B cell (primary cell): Measurements from ENCODE around the gene TRIP4. TPM values are rescaled to one million over a fixed set of nuclear protein-coding genes. Genes with fewer than 3 reads are reported as not detected.

ENCODE experiments used
- ATAC-seq: fragments of 200-7000 bp; cut with Tn5 transposase; one replicate; pipeline ENCODE4 v1.10.0; 2021; ENCODE audit warnings: low read depth, mild to moderate bottlenecking, moderate number of reproducible peaks, moderate library complexity
- CTCF ChIA-PET: fragments of 350-600 bp; sonication (Branson Sonifier 250); formaldehyde crosslinking; loops from one replicate; lab custom pipeline; 2021; ENCODE audit warnings: antibody characterized with exemption, inconsistent platforms; lab: Charles Lee
- POLR2A ChIA-PET: fragments of 350-600 bp; sonication (Branson Sonifier 250); formaldehyde crosslinking; loops from one replicate; lab custom pipeline; 2021; ENCODE audit warnings: antibody characterized with exemption; lab: Charles Lee
- DNase-seq: peaks from one replicate; pipeline ENCODE4 v3.0.0; 2013
- H2AFZ ChIP-seq: 2 replicates; pipeline ENCODE4 v1.6.1; 2012; ENCODE audit warnings: mild to moderate bottlenecking, low read depth, low read length; ENCODE audit not compliant: insufficient read depth, poor library complexity, severe bottlenecking
- H3K27ac ChIP-seq, 2 donors: 1 replicate in 1 of 2; 2 replicates in 1 of 2; pipeline ENCODE4 v1.5.1; 2012 to 2013; ENCODE audit warnings: low read length in 2 of 2, mild to moderate bottlenecking in 2 of 2, moderate library complexity in 1 of 2
- H3K27me3 ChIP-seq, 4 experiments: fragments of 200-600 bp in 1 of 4; sonication (generic) in 1 of 4; replicated peaks in 1 of 4; 1 replicate in 2 of 4; 2 replicates in 2 of 4; pipeline versions ENCODE4 v1.6.1 to v1.7.0; 2013 to 2016; ENCODE audit warnings: low read length in 3 of 4, mild to moderate bottlenecking in 2 of 4, mixed read lengths in 1 of 4, moderate library complexity in 1 of 4; ENCODE audit not compliant: insufficient read depth in 4 of 4, control insufficient read depth in 3 of 4; ENCODE audit errors: control extremely low read depth in 1 of 4
- H3K36me3 ChIP-seq, 2 experiments: replicated peaks in 1 of 2; 1 replicate in 1 of 2; 2 replicates in 1 of 2; pipeline versions ENCODE4 v1.6.1 to v1.7.1; 2013; ENCODE audit warnings: low read length in 1 of 2; ENCODE audit not compliant: insufficient read depth in 2 of 2, control insufficient read depth in 1 of 2; ENCODE audit errors: control extremely low read depth in 1 of 2, extremely low read depth in 1 of 2
- H3K4me1 ChIP-seq, 2 donors: fragments of 200-600 bp in 1 of 2; sonication (generic) in 1 of 2; 1 replicate in 1 of 2; 2 replicates in 1 of 2; pipeline versions ENCODE4 v1.5.1 to v1.6.1; 2013 to 2017; ENCODE audit warnings: low read length in 2 of 2; ENCODE audit not compliant: control insufficient read depth in 2 of 2, insufficient read depth in 2 of 2
- H3K4me2 ChIP-seq: replicated peaks from 2 replicates; pipeline ENCODE3; 2012; ENCODE audit warnings: mild to moderate bottlenecking, low read depth, low read length; ENCODE audit not compliant: poor library complexity, severe bottlenecking
- H3K4me3 ChIP-seq, 5 experiments: fragments of 200-600 bp in 1 of 5; sonication (generic) in 1 of 5; 1 replicate in 3 of 5; 2 replicates in 2 of 5; pipeline versions ENCODE4 v1.5.1 to v1.7.0; 2011 to 2016; ENCODE audit warnings: low read length in 4 of 5, mild to moderate bottlenecking in 4 of 5, low read depth in 2 of 5, control low read depth in 1 of 5, moderate library complexity in 1 of 5; ENCODE audit not compliant: insufficient read depth in 1 of 5; ENCODE audit errors: control extremely low read depth in 1 of 5, extremely low read depth in 1 of 5
- H3K79me2 ChIP-seq: fragments of 200-600 bp; sonication (generic); one replicate; pipeline ENCODE4 v1.6.0; 2016; ENCODE audit warnings: low read length; ENCODE audit not compliant: control insufficient read depth, insufficient read depth
- H3K9ac ChIP-seq: fragments of 200-600 bp; sonication (generic); 2 replicates; pipeline ENCODE4 v1.6.1; 2017; ENCODE audit warnings: mild to moderate bottlenecking, low read length, moderate library complexity
- H3K9me3 ChIP-seq, 3 donors: one replicate each; pipeline versions ENCODE4 v1.6.1 to v1.7.1; 2013; ENCODE audit warnings: low read length in 2 of 3; ENCODE audit not compliant: control insufficient read depth in 2 of 3, insufficient read depth in 1 of 3; ENCODE audit errors: control extremely low read depth in 1 of 3
- H4K20me1 ChIP-seq: 2 replicates; pipeline ENCODE4 v1.6.0; 2012; ENCODE audit warnings: mild to moderate bottlenecking, low read length; ENCODE audit not compliant: insufficient read depth, control insufficient read depth, poor library complexity, severe bottlenecking
- H3K27ac Mint-ChIP-seq: one replicate; pipeline ENCODE4 v1.8.0; 2021; ENCODE audit warnings: mixed read lengths
- H3K27me3 Mint-ChIP-seq: one replicate; pipeline ENCODE4 v1.8.0; 2021; ENCODE audit warnings: mixed read lengths
- H3K4me1 Mint-ChIP-seq: one replicate; pipeline ENCODE4 v1.8.0; 2021; ENCODE audit warnings: mixed read lengths
- H3K4me3 Mint-ChIP-seq: one replicate; pipeline ENCODE4 v1.8.0; 2021; ENCODE audit warnings: mixed read lengths
- H3K9me3 Mint-ChIP-seq: one replicate; pipeline ENCODE4 v1.8.0; 2022; ENCODE audit warnings: mixed read lengths; ENCODE audit not compliant: insufficient read depth
- EZH2 ChIP-seq: IDR thresholded peaks from 2 replicates; pipeline ENCODE4 v1.6.1; 2012; ENCODE audit warnings: borderline replicate concordance, low read depth, mild to moderate bottlenecking, moderate library complexity, low read length; ENCODE audit not compliant: insufficient read depth, poor library complexity, severe bottlenecking
- WGBS: methylation state at CpG from one replicate; pipeline ENCODE4 v1.1.5; 2013; ENCODE audit warnings: missing lambda C conversion rate; ENCODE audit not compliant: insufficient coverage; 5-methylcytosine and 5-hydroxymethylcytosine counted together
- intact Hi-C: fragments of 100-400 bp; cut with micrococcal nuclease; formaldehyde crosslinking; loops from one replicate; pipeline ENCODE4 v1.10.0; 2022
- polyA plus RNA-seq: library from polyadenylated mRNA; depleted of rRNA; stranded (reverse); fragments of >200 nt; gene quantifications from 2 replicates; pipeline ENCODE4 v1.2.3, GENCODE V29; 2012
- total RNA-seq, 2 donors: library from RNA; stranded (reverse); fragments of 120-200 nt in 1 of 2; gene quantifications; 1 replicate in 1 of 2; 2 replicates in 1 of 2; pipeline versions ENCODE4 v1.2.3 to v1.2.4, GENCODE V29; 2013 to 2022
- TF ChIP-seq, protein P1 (sequence below): fragments of 200-600 bp; IDR thresholded peaks from one replicate; pipeline ENCODE4 v1.8.0; 2022; ENCODE audit warnings: antibody characterized with exemption, mild to moderate bottlenecking

Gene TRIP4
- total and polyA plus RNA-seq, 2 donors (not counting 1 experiment from before 2014, with no cell fraction given), result 13.7 to 38.2 TPM

DNA sequence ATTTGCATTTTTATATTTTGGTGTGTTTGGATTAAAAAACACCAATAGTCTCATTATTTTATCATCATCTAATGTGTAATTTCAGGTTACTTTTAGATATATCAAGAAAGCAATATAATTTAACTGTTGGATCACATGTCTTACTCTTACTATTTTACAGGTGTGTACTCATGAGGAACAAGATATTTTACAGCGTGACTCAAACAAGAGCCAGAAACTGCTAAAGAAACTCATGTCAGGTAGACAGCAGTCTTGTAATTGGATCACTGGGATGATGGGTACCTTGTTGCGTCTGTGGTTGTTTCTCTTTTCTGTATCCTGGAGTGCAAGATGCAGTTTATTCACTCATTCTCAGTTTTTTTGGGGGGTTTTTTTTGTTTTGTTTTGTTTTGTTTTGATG is 12.9 kb downstream of the TRIP4 start:
- H3K36me3 ChIP-seq, result peaks cover 16 to 52% of the 10 kb centered on the region in 2 experiments
- Mint-ChIP-seq H3K27me3 (no peaks in the 10 kb centered on the region), H3K9me3 (no peaks in the 10 kb centered on the region), H3K4me1 (no peaks in the 10 kb centered on the region), H3K4me3 (no peak overlapping the region), H3K27ac (no peak overlapping the region)
- no peak for TF ChIP-seq EZH2
- TF ChIP-seq, protein P1, sequence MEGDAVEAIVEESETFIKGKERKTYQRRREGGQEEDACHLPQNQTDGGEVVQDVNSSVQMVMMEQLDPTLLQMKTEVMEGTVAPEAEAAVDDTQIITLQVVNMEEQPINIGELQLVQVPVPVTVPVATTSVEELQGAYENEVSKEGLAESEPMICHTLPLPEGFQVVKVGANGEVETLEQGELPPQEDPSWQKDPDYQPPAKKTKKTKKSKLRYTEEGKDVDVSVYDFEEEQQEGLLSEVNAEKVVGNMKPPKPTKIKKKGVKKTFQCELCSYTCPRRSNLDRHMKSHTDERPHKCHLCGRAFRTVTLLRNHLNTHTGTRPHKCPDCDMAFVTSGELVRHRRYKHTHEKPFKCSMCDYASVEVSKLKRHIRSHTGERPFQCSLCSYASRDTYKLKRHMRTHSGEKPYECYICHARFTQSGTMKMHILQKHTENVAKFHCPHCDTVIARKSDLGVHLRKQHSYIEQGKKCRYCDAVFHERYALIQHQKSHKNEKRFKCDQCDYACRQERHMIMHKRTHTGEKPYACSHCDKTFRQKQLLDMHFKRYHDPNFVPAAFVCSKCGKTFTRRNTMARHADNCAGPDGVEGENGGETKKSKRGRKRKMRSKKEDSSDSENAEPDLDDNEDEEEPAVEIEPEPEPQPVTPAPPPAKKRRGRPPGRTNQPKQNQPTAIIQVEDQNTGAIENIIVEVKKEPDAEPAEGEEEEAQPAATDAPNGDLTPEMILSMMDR, result no peak
- no peak for ATAC-seq
- H3K9me3 ChIP-seq, result no peaks in the 10 kb centered on the region
- intact Hi-C loops, result no loop called here
- H3K4me2 ChIP-seq, result no peak overlapping the region
- ChIA-PET CTCF (no interaction called here), POLR2A (no interaction called here)
- H3K79me2 ChIP-seq, result no peaks in the 10 kb centered on the region
- WGBS, result no CpG with 5 or more reads among the region's 2 CpGs
- H3K27ac ChIP-seq, result no peak overlapping the region
- no peaks in the 10 kb centered on the region for H4K20me1 ChIP-seq
- no peak for DNase-seq
- H3K9ac ChIP-seq, result no peak overlapping the region
- no peak overlapping the region for H3K4me3 ChIP-seq
- no peaks in the 10 kb centered on the region for H3K27me3 ChIP-seq
- H3K4me1 ChIP-seq, result no peaks in the 10 kb centered on the region
- H2AFZ ChIP-seq, result no peak overlapping the region

DNA sequence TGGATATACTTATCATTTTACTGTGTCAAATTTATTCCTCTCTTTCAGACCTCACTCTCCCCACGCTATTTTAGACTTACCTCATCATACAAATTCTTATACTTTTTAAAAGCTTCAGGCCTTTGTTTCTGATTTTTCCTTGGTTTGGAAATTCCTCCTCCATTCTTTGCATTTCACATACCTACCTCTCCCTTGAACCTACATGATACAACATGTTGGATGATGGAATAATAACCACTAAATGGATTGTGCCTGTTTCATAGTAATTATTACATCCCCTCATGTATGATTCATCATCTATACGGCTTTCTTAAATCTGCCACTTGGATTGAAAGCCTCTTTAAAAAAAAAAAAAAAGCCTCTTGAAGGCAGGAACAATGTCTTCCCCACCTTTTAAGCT is 24.6 kb downstream of the TRIP4 start:
- no peak for DNase-seq
- no peak overlapping the region for H3K27ac Mint-ChIP-seq
- POLR2A ChIA-PET, result interaction anchor here (0.7 kb wide), 1 partner anchor 590 kb away, joined by 3 read pairs; no protein-coding TSS in a partner anchor

More for the DNA sequence above, 24.6 kb downstream of the TRIP4 start:
- H3K27me3 ChIP-seq, result no peaks in the 10 kb centered on the region
- peaks cover 2 to 58% of the 10 kb centered on the region in 2 experiments for H3K36me3 ChIP-seq
- CTCF ChIA-PET, result interaction anchor here (0.7 kb wide), 1 partner anchor 542 kb away, joined by 5 read pairs; no protein-coding TSS in a partner anchor
- H3K9ac ChIP-seq, result no peak overlapping the region
- no peaks in the 10 kb centered on the region for H3K27me3 Mint-ChIP-seq
- H3K4me3 Mint-ChIP-seq, result no peak overlapping the region
- no peak overlapping the region for H3K27ac ChIP-seq
- H3K4me1 Mint-ChIP-seq, result no peaks in the 10 kb centered on the region
- no peaks in the 10 kb centered on the region for H3K79me2 ChIP-seq
- H3K9me3 ChIP-seq, result no peaks in the 10 kb centered on the region
- no peak overlapping the region for H3K4me3 ChIP-seq
- H2AFZ ChIP-seq, result no peak overlapping the region
- no peak overlapping the region for H3K4me2 ChIP-seq
- TF ChIP-seq, protein P1, result no peak
- no peak for TF ChIP-seq EZH2
- 100% methylated on average over 1 of the region's 2 CpGs for WGBS
- ATAC-seq, result no peak
- no peaks in the 10 kb centered on the region for H3K4me1 ChIP-seq
- H4K20me1 ChIP-seq, result no peaks in the 10 kb centered on the region
- intact Hi-C loops, result no loop called here
- H3K9me3 Mint-ChIP-seq, result no peaks in the 10 kb centered on the region
